HG02763 (cell line): ENCODE data around the gene RBL2.
"Not testable (repeated sequence)": the region's sequence is repeated elsewhere in the genome, so short reads cannot be mapped to it uniquely, and the experiment has no call there.

ENCODE experiments used
- ATAC-seq: cut with Tn5 transposase; IDR thresholded peaks from one replicate; pipeline ENCODE4 v1.9.1; 2021; ENCODE audit warnings: mild to moderate bottlenecking, moderate library complexity; ENCODE audit not compliant: unreplicated experiment

The RBL2 gene

GRCh38 chr16:53537626-53538025 is 103.4 kb downstream of the RBL2 start:
- ATAC-seq: no peak

- ATAC-seq: not testable (repeated sequence)
Observed at GRCh38 chr16:53539346-53539745, 105.1 kb downstream of the RBL2 start.

- ATAC-seq: not testable (repeated sequence)
Observed at GRCh38 chr16:53539759-53540718, 105.8 kb downstream of the RBL2 start.
